ENCODE measurements around the gene FNDC1.

Gene FNDC1

GRCh38 chr6:159313018-159313417 lies 143.8 kb downstream of the FNDC1 start:
- DNase-seq, result no peak

GRCh38 chr6:159315562-159315961 lies 146.4 kb downstream of the FNDC1 start:
- DNase-seq, result no peak

GRCh38 chr6:159317430-159317829 lies 148.2 kb downstream of the FNDC1 start:
- DNase-seq, result no peak

GRCh38 chr6:159321267-159321666 lies 152.1 kb downstream of the FNDC1 start:
- DNase-seq, result no peak

Measured in NCI-H187 (cell line).